Loucy (cell line): ENCODE results near the gene BBIP1.

Experiments
- H2AFZ ChIP-seq: fragments of 200-600 bp; sonication (generic); 2 replicates; pipeline ENCODE4 v1.6.0; 2016; ENCODE audit warnings: antibody characterized with exemption, mild to moderate bottlenecking, low read length, moderate library complexity
- H3F3A ChIP-seq: fragments of 200-600 bp; 2 replicates; pipeline ENCODE4 v1.6.0; 2016; ENCODE audit warnings: antibody characterized with exemption, low read depth, mild to moderate bottlenecking
- H3K27me3 ChIP-seq: fragments of 200-600 bp; sonication (generic); 2 replicates; pipeline ENCODE4 v1.6.1; 2014; ENCODE audit warnings: low read length, mild to moderate bottlenecking; ENCODE audit not compliant: insufficient read depth, poor library complexity, severe bottlenecking
- H3K36me3 ChIP-seq: fragments of 200-600 bp; sonication (generic); 2 replicates; pipeline ENCODE4 v1.6.1; 2016; ENCODE audit warnings: low read length; ENCODE audit not compliant: insufficient read depth
- H3K4me1 ChIP-seq: fragments of 200-600 bp; sonication (generic); 2 replicates; pipeline ENCODE4 v1.5.1; 2014; ENCODE audit warnings: low read length, mild to moderate bottlenecking; ENCODE audit not compliant: insufficient read depth, poor library complexity, severe bottlenecking
- H3K4me2 ChIP-seq: fragments of 200-600 bp; sonication (generic); 2 replicates; pipeline ENCODE4 v1.6.0; 2014; ENCODE audit warnings: antibody characterized with exemption, low read length, low read depth, mild to moderate bottlenecking; ENCODE audit not compliant: poor library complexity, severe bottlenecking
- H3K4me3 ChIP-seq: fragments of 200-600 bp; sonication (generic); 2 replicates; pipeline ENCODE4 v1.5.1; 2014; ENCODE audit warnings: low read length, mild to moderate bottlenecking, mixed read lengths; ENCODE audit not compliant: poor library complexity, severe bottlenecking
- H3K79me2 ChIP-seq: fragments of 200-600 bp; sonication (generic); 2 replicates; pipeline ENCODE4 v1.6.1; 2014; ENCODE audit warnings: low read length; ENCODE audit not compliant: insufficient read depth
- H3K9ac ChIP-seq: fragments of 200-600 bp; sonication (generic); 2 replicates; pipeline ENCODE4 v1.6.0; 2014; ENCODE audit warnings: mild to moderate bottlenecking, low read depth, low read length, moderate library complexity; ENCODE audit not compliant: poor library complexity, severe bottlenecking
- H3K9me2 ChIP-seq: fragments of 200-600 bp; sonication (generic); replicated peaks from 2 replicates; pipeline ENCODE4 v1.6.1; 2016; ENCODE audit warnings: low read depth, low read length, mixed read lengths
- H3K9me3 ChIP-seq: fragments of 200-600 bp; sonication (generic); 2 replicates; pipeline ENCODE4 v1.6.1; 2014; ENCODE audit warnings: mild to moderate bottlenecking, antibody characterized with exemption, low read length, low read depth; ENCODE audit not compliant: insufficient read depth
- H4K20me1 ChIP-seq: fragments of 200-600 bp; sonication (generic); 2 replicates; pipeline ENCODE4 v1.6.0; 2014; ENCODE audit warnings: antibody characterized with exemption, low read length, mild to moderate bottlenecking; ENCODE audit not compliant: insufficient read depth, poor library complexity, severe bottlenecking
- EZH2phosphoT487 ChIP-seq: fragments of 200-600 bp; IDR thresholded peaks from 2 replicates; pipeline ENCODE4 v1.6.1; 2018; ENCODE audit warnings: antibody characterized with exemption, mild to moderate bottlenecking, moderate library complexity, borderline replicate concordance
- TF ChIP-seq, protein P1 (sequence below): fragments of 200-600 bp; sonication (generic); conservative IDR thresholded peaks from 2 replicates; pipeline ENCODE4 v1.5.1; 2014; ENCODE audit warnings: mild to moderate bottlenecking, antibody characterized with exemption, low read length

The BBIP1 gene

DNA sequence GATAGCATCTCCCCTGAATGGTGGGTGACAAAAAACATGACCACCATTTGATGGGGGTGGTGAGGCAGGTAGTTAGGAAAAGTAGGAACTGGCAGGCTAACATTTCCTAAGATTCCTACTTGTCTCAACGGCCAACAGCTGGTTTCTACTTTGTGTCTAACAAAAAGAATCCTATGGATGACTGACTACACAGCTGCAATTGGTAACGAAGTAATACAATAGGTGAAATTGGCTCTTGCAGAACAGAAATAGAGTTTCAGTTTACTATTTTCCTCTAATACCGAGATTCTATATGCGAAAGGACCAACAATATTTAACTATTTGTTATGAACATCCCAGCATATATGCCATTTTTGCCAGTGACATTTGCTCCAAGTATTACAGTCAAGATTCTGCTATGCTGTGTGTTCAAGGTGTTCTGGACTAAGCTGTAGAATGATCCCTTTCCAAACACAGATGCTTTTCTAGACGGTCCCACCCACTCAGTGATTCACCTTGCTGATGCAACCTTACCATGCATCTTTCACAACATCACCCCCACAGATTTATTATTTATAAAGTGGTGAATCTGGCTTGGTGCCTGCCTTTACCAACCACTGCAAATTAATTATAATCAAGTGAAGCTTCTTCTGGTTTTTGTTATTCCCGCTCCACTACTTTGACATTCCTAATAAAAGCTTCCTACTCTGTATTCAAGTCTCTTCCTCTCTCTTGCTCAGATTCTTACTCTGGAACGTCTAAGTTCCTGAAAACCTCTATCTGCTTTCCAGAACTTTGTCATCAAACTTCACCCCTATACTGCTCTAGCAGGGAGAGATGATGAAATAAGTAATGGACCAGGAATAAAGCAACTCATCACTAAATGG is 16.8 kb downstream of the BBIP1 start:
- peaks cover 46% of the 10 kb centered on the region for H3K36me3 ChIP-seq
- no peaks in the 10 kb centered on the region for H3K9me2 ChIP-seq
- H3K9ac ChIP-seq: no peak overlapping the region
- H4K20me1 ChIP-seq: no peaks in the 10 kb centered on the region
- TF ChIP-seq, protein P1, sequence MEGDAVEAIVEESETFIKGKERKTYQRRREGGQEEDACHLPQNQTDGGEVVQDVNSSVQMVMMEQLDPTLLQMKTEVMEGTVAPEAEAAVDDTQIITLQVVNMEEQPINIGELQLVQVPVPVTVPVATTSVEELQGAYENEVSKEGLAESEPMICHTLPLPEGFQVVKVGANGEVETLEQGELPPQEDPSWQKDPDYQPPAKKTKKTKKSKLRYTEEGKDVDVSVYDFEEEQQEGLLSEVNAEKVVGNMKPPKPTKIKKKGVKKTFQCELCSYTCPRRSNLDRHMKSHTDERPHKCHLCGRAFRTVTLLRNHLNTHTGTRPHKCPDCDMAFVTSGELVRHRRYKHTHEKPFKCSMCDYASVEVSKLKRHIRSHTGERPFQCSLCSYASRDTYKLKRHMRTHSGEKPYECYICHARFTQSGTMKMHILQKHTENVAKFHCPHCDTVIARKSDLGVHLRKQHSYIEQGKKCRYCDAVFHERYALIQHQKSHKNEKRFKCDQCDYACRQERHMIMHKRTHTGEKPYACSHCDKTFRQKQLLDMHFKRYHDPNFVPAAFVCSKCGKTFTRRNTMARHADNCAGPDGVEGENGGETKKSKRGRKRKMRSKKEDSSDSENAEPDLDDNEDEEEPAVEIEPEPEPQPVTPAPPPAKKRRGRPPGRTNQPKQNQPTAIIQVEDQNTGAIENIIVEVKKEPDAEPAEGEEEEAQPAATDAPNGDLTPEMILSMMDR: no peak
- TF ChIP-seq EZH2phosphoT487: no peak
- H2AFZ ChIP-seq: no peak overlapping the region
- H3K9me3 ChIP-seq: no peaks in the 10 kb centered on the region
- no peak overlapping the region for H3K4me2 ChIP-seq
- H3K4me1 ChIP-seq: no peaks in the 10 kb centered on the region
- no peaks in the 10 kb centered on the region for H3K27me3 ChIP-seq
- no peak overlapping the region for H3K4me3 ChIP-seq
- no peaks in the 10 kb centered on the region for H3F3A ChIP-seq
- no peaks in the 10 kb centered on the region for H3K79me2 ChIP-seq

DNA sequence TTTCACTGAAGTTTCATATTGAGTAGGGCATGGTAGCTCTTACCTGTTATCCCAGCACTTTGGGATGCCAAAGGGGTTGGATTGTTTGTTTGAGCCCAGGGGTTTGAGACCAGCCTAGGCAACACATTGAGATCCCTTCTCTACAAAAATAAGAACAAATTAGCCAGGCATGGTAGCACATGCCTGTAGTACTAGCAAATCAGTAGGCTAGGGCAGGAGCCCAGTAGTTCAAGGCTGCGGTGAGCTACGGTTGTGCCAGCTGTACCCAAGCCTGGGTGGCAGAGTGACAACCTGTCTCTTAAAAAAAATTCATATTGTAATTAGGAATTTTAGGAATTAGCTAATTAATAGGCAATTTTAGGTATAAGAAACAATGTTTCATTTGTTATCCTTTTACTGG is 18.0 kb downstream of the BBIP1 start:
- Histone ChIP-seq H3K9me2 (no peaks in the 10 kb centered on the region), H4K20me1 (peaks cover 4% of the 10 kb centered on the region), H3K79me2 (peaks cover 2% of the 10 kb centered on the region; the same call in 1 of the 2 replicates), H3K4me2 (no peak overlapping the region), H3K36me3 (peaks cover 57% of the 10 kb centered on the region), H3K9me3 (no peaks in the 10 kb centered on the region), H3F3A (no peaks in the 10 kb centered on the region), H3K4me1 (no peaks in the 10 kb centered on the region), H3K4me3 (no peak overlapping the region), H3K27me3 (no peaks in the 10 kb centered on the region), H3K9ac (no peak overlapping the region), H2AFZ (no peak overlapping the region)
- no peak for TF ChIP-seq EZH2phosphoT487
- TF ChIP-seq, protein P1: no peak

DNA sequence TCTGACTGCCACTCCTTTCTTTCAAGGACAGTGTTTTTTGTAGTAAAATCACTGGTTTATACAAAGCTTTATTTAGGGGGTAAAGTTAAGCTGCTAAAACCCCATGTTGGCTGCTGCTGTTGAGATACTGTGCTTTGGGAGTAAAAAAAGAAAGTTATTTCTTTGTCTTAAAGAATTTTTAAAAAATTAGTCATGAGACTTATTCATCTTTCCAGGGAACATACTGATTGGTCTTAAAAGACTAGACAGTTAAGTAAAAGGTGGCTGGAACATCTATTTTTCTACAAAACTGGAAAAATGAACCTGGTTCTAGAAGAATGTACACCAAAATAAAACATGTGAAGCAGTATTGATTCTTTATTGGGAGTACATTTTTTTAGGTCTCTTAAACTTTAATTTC is 20.6 kb downstream of the BBIP1 start:
- H3K9ac ChIP-seq: no peak overlapping the region
- no peak for TF ChIP-seq EZH2phosphoT487
- TF ChIP-seq, protein P1: no peak
- no peaks in the 10 kb centered on the region for H3K9me3 ChIP-seq
- no peaks in the 10 kb centered on the region for H3K4me1 ChIP-seq
- no peak overlapping the region for H3K4me3 ChIP-seq
- no peak overlapping the region for H2AFZ ChIP-seq
- no peaks in the 10 kb centered on the region for H3K27me3 ChIP-seq
- no peaks in the 10 kb centered on the region for H3F3A ChIP-seq
- peaks cover 4% of the 10 kb centered on the region for H4K20me1 ChIP-seq
- H3K9me2 ChIP-seq: no peaks in the 10 kb centered on the region
- H3K79me2 ChIP-seq: peaks cover 15% of the 10 kb centered on the region; the same call in 1 of the 2 replicates
- peaks cover 77% of the 10 kb centered on the region for H3K36me3 ChIP-seq
- no peak overlapping the region for H3K4me2 ChIP-seq
